Right ventricle myocardium superior (tissue), 1 donor: ENCODE results near the gene GNPTAB. TPM values are rescaled to one million over a fixed set of nuclear protein-coding genes. Genes with fewer than 3 reads are reported as not detected.
A peak's percentile ranks its signal among the peaks of the same experiment; 100 is the strongest.
"Not testable (repeated sequence)": the region's sequence is repeated elsewhere in the genome, so short reads cannot be mapped to it uniquely, and the experiment has no call there.

ENCODE experiments used
- ATAC-seq: fragments of 200-7000 bp; cut with Tn5 transposase; one replicate; pipeline ENCODE4 v1.9.1; 2020; ENCODE audit warnings: mild to moderate bottlenecking; ENCODE audit not compliant: poor library complexity
- DNase-seq: peaks from one replicate; pipeline ENCODE4 v3.0.0-alpha.2; 2020
- intact Hi-C: fragments of 100-400 bp; cut with DNase I; formaldehyde crosslinking; loops from one replicate; pipeline ENCODE4 v1.11.2; 2022
- total RNA-seq: library from RNA; stranded (reverse); fragmentation: NEBNext Ultra II Directional; extraction: Animal tissue kit (Norgen Biotek cat#: 25700); gene quantifications from one replicate; pipeline ENCODE4 v1.2.1, GENCODE V29; 2021
- donor health status: DM: no; HTN: yes; CAD: no; lungs with severe emphysema.

GNPTAB gene
- total RNA-seq, 1 donor from 2014 or later, result 52.9 TPM

DNA sequence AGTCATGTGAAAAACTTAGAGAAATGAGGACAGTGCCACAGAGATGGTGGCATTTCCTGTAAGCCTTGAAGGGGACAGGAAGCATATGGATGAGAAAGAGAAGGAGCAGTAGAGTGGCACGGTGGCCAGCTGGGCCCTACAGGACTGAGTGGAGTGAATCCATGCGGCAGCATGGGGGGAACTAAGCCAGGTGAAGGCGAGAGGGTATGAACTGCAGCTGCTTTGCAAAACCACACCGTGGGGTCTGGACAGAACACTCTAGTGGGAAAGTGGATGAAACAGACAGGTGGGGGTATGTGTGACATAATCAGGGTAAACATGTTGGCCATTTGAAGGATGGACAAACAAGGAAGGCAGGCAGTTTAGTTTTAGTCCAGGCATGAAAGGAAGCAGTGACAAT lies 81.1 kb downstream of the GNPTAB start:
- ATAC-seq, result no peak
- intact Hi-C loops, result no loop called here
- no peak for DNase-seq

- intact Hi-C loops, result no loop called here
- ATAC-seq, result no peak
Measured at GRCh38 chr12:101748907-101749306, 81.9 kb downstream of the GNPTAB start.

GRCh38 chr12:101747697-101748096 lies 83.1 kb downstream of the GNPTAB start:
- DNase-seq (no peak), ATAC-seq (peak; percentile 35)

More at GRCh38 chr12:101748907-101749306, 81.9 kb downstream of the GNPTAB start:
- no peak for DNase-seq

DNA sequence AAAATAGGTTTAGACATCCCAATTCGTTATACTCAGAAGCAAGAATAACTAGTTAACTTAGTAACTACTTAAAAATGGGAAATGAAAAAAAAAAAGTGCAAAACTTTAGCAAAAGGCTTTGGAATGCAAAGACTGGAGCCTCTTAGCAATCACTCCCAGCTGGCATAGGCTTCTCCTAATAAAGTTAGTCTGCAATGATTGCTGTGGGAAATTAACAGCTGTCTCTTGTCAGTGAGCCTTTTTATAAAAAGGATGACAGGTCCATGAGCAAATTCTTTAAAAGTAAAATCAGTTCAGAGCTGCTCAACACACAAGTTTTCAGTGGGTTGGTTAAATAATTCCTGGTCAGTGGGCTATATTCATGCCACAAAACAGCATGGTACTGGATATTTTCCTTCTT lies 84.1 kb downstream of the GNPTAB start:
- intact Hi-C loops, result no loop called here
- ATAC-seq, result no peak
- DNase-seq, result no peak

More at GRCh38 chr12:101747697-101748096, 83.1 kb downstream of the GNPTAB start:
- intact Hi-C loops, result no loop called here

- ATAC-seq (no peak), DNase-seq (no peak)
- intact Hi-C loops, result no loop called here
Measured at GRCh38 chr12:101746196-101746595, 84.6 kb downstream of the GNPTAB start.

GRCh38 chr12:101745481-101745880 lies 85.3 kb downstream of the GNPTAB start:
- intact Hi-C loops, result no loop called here
- DNase-seq (no peak), ATAC-seq (no peak)

DNA sequence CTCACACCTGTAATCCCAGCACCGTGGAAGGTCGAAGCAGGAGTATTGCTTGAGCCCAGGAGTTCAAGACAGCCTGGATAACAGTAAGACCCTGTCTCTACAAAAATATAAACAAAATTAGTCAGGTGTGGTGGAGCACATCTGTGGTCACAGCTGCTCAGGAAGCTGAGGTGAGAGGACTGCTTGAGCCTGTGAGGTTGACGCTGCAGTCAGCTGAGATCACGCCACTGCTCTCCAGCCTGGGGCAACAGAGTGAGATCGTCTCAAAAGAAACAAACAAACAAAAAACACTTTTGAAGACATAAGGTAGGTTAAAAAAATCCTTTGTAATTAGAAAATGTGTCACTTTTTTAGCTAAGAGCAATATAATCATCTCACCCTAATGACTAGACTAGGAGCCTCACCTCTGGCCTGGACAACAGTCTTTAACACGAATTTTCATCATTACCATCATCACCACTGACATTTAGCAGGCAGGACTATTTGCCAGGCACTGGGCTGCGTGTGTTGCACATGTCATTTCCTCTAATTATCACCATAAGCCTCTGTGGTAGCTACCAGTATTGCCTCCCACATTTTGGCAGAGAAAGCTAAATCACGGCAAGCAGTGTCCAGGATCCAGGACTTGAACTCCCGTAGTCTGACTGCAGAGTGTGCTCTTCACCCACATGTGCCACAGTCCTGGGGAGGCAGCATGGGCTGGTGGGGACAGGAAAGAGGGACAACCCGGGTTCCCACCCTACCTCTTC lies 86.9 kb downstream of the GNPTAB start:
- DNase-seq, result no peak
- no peak for ATAC-seq
- intact Hi-C loops, result no loop called here

DNA sequence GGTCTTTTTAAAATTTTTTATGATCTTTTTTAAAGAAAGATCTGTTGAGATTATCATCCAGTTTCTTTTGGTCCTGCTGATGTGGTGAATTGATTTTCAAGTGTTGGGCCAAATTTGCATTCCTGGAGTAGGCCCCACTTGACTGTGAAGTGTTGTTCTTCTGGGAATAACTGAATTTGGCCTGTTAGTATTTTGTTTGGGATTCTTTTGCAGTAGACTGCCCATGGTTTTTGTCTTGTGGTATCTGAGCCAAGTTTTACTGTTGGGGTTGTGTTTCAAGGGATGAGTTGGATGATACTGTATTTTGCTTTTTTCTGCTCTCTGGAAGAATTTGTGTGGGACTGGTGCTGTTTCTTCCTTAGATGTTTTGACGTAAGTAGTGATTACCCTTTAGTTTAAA lies 87.5 kb downstream of the GNPTAB start:
- intact Hi-C loops, result no loop called here
- ATAC-seq (no peak), DNase-seq (no peak)

DNA sequence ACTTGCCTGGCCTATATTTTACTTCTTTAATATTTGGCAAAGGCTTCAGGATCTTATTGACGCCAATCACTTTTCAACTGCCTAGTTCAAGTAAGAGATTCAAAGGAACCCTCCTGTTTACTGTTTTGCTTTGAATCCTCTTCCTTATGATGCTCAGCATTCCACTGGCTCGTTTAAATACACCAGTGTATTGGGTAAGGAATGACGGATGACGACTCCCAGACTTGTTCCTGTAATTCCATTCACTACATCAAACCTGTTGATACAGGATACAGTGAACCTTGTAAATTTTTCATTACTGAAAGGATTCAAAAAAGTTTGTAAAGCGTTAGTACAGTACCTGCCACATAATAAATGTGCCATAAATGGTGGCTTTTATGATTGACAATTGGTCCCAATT lies 89.8 kb downstream of the GNPTAB start:
- intact Hi-C loops, result no loop called here
- ATAC-seq (no peak), DNase-seq (no peak)

DNA sequence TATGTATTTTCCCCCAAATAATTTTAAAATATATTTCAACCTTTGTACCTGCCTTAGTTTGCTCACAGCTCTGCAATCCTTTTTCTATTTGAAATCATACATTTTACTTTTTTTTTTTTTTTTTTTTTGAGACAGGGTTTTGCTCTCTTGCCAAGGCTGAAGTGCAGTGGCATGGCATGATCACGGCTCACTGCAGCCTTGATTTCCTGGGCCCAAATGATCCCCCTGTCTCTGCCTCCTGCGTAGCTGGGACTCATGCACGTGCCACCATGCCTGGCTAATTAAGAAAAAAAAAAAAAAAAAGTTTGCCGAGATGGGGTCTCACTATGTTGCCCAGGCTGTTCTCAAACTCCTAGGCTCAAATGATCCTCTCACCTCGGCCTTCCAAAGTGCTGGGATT lies 90.2 kb downstream of the GNPTAB start:
- ATAC-seq (no peak), DNase-seq (no peak)
- intact Hi-C loops, result no loop called here

- intact Hi-C loops, result no loop called here
- ATAC-seq (peak; percentile 19), DNase-seq (no peak)
Measured at GRCh38 chr12:101738920-101739665, 91.7 kb downstream of the GNPTAB start, which contains the start of gene SYCP3. Gene SYCP3, minus strand, starts transcription at chr12:101739462. Its CDS starts 1,527 bp downstream, at chr12:101737935.

GRCh38 chr12:101737476-101737875 lies 93.3 kb downstream of the GNPTAB start:
- no peak for ATAC-seq

DNA sequence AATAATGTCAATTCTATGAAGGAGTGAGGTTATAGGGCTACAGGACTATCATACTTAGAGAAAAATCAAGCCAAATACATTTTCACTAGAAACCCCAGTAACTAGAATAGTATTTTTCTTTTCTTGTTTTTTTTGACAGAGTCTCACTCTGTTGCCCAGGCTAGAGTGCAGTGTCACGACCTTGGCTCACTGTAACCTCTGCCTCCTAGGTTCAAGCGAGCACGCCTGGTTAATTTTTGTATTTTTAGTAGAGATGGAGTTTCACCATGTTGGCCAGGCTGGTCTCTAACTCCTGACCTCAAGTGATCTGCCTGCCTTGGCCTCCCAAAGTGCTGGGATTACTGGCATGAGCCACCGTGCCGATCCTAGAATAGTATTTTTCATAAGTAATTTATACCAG lies 96.3 kb downstream of the GNPTAB start:
- ATAC-seq, DNase-seq, intact Hi-C loops: not testable (repeated sequence)

More at GRCh38 chr12:101737476-101737875, 93.3 kb downstream of the GNPTAB start:
- DNase-seq, result no peak
- intact Hi-C loops, result no loop called here

DNA sequence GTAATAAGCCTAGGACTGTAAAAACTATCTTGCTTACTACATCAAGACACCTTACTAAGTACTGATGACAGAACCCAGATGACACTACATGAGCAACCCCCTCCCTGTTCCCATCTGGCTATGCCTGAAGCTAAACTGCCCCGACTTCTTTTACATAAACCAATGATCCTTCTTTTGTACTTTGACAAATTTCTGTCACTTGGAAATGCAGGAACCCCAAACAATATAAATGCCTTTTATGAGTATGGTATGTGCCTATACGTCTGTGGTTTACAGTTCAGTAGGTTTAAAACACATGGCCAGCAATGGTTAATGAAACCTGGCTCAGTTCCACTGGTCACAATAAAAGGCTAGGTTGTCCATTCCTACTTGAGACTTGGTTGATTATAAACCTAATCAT lies 97.6 kb downstream of the GNPTAB start:
- intact Hi-C loops, result no loop called here
- ATAC-seq (no peak), DNase-seq (no peak)

GRCh38 chr12:101732318-101732717 lies 98.4 kb downstream of the GNPTAB start:
- DNase-seq (no peak), ATAC-seq (no peak)
- intact Hi-C loops, result no loop called here

- intact Hi-C loops, result no loop called here
- no peak for ATAC-seq
- DNase-seq, result no peak
Measured at GRCh38 chr12:101729842-101730241, 100.9 kb downstream of the GNPTAB start.

GRCh38 chr12:101727098-101727497 lies 103.7 kb downstream of the GNPTAB start:
- intact Hi-C loops, result no loop called here
- ATAC-seq (no peak), DNase-seq (no peak)

- intact Hi-C loops, result no loop called here
- DNase-seq (no peak), ATAC-seq (no peak)
Measured at GRCh38 chr12:101722392-101722791, 108.4 kb downstream of the GNPTAB start.

GRCh38 chr12:101720118-101720517 lies 110.6 kb downstream of the GNPTAB start:
- intact Hi-C loops, result no loop called here
- ATAC-seq (no peak), DNase-seq (no peak)

GRCh38 chr12:101719566-101719965 lies 111.2 kb downstream of the GNPTAB start:
- no peak for ATAC-seq

More at GRCh38 chr12:101719566-101719965, 111.2 kb downstream of the GNPTAB start:
- intact Hi-C loops, result no loop called here
- no peak for DNase-seq
